OCI-M2 (cell line): Measurements from ENCODE around the gene KIZ.

ENCODE experiments used
- DNase-seq: peaks from one replicate; lab custom pipeline; 2025; ENCODE audit not compliant: unreplicated experiment; lab: John Stamatoyannopoulos, UW

KIZ gene

GRCh38 chr20:21104466-21104761 lies 21.5 kb upstream of the KIZ start:
- no peak for DNase-seq

GRCh38 chr20:21104921-21105320 lies 21.0 kb upstream of the KIZ start:
- DNase-seq, result no peak

- no peak for DNase-seq
Measured at GRCh38 chr20:21105429-21106170, 20.3 kb upstream of the KIZ start.

- no peak for DNase-seq
Measured at GRCh38 chr20:21106171-21107017, 19.5 kb upstream of the KIZ start, which contains the start of gene LINC00237. TSS of gene LINC00237 (minus strand) at chr20:21106358.

GRCh38 chr20:21109144-21109543 lies 16.7 kb upstream of the KIZ start:
- no peak for DNase-seq

- no peak for DNase-seq
Measured at GRCh38 chr20:21110811-21111210, 15.1 kb upstream of the KIZ start.

- no peak for DNase-seq
Measured at GRCh38 chr20:21111416-21111815, 14.5 kb upstream of the KIZ start.

- no peak for DNase-seq
Measured at GRCh38 chr20:21113697-21114096, 12.2 kb upstream of the KIZ start.

GRCh38 chr20:21114584-21114983 lies 11.3 kb upstream of the KIZ start:
- DNase-seq, result no peak

GRCh38 chr20:21117521-21117920 lies 8.4 kb upstream of the KIZ start:
- no peak for DNase-seq

GRCh38 chr20:21118138-21118537 lies 7.7 kb upstream of the KIZ start:
- DNase-seq, result no peak

GRCh38 chr20:21118782-21119181 lies 7.1 kb upstream of the KIZ start:
- no peak for DNase-seq

- DNase-seq, result no peak
Measured at GRCh38 chr20:21124190-21124589, 1.7 kb upstream of the KIZ start.

- DNase-seq, result peak; percentile 69
Measured at GRCh38 chr20:21125072-21125848, 622 bp upstream of the KIZ start.

GRCh38 chr20:21126581-21126870 lies 644 bp downstream of the KIZ start:
- no peak for DNase-seq

- DNase-seq, result no peak
Measured at GRCh38 chr20:21127201-21127981, 1.5 kb downstream of the KIZ start.

GRCh38 chr20:21129861-21130260 lies 4.0 kb downstream of the KIZ start:
- DNase-seq, result no peak

GRCh38 chr20:21133404-21133803 lies 7.5 kb downstream of the KIZ start:
- DNase-seq, result no peak

GRCh38 chr20:21133917-21134622 lies 8.2 kb downstream of the KIZ start:
- no peak for DNase-seq

- no peak for DNase-seq
Measured at GRCh38 chr20:21134883-21135493, 9.1 kb downstream of the KIZ start.
